GM18502 (cell line): Measurements from ENCODE around the gene PHETA1.
"Not testable (repeated sequence)": the region's sequence is repeated elsewhere in the genome, so short reads cannot be mapped to it uniquely, and the experiment has no call there.

Experiments used
- ATAC-seq: cut with Tn5 transposase; IDR thresholded peaks from one replicate; pipeline ENCODE4 v1.9.1; 2021; ENCODE audit warnings: mild to moderate bottlenecking; ENCODE audit not compliant: unreplicated experiment, poor library complexity

The PHETA1 gene

DNA sequence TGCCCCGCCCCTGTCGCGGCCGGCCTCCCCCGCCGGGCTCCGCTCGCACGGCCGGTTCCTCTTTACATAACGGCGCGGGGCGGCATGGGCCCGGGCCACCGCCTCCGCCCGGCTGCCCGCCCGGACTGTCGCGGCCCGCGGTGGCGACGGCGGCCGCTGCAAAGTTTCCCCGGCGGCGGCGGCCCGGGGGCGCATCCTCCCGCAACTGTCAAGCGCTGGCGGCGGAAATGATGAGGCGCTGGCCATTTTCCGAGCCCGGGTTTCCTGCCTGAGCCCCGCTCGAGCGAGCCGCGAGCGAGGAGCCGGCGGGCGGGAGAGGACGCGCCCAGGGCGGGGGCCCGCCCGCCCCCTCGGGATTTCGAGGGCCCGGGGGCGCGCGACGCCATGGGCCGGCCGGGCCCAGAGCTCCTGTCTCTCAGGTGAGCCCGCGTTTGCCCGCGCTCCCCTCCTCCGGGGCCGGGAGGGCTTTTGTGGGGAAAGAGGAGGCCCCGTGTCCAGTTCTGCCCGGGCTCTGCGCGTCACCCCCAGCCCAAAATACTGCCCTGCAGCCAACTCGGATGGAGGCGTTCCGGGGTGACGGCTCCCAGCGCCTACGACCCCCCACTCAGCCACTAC lies 37.1 kb upstream of the PHETA1 start, which contains the start of gene SH2B3:
Gene SH2B3 (plus strand): TSS at position 65 of the 615 bp plus-strand sequence. CDS start 12,223 bp downstream, outside the sequence.
- peak; percentile 1 for ATAC-seq

DNA sequence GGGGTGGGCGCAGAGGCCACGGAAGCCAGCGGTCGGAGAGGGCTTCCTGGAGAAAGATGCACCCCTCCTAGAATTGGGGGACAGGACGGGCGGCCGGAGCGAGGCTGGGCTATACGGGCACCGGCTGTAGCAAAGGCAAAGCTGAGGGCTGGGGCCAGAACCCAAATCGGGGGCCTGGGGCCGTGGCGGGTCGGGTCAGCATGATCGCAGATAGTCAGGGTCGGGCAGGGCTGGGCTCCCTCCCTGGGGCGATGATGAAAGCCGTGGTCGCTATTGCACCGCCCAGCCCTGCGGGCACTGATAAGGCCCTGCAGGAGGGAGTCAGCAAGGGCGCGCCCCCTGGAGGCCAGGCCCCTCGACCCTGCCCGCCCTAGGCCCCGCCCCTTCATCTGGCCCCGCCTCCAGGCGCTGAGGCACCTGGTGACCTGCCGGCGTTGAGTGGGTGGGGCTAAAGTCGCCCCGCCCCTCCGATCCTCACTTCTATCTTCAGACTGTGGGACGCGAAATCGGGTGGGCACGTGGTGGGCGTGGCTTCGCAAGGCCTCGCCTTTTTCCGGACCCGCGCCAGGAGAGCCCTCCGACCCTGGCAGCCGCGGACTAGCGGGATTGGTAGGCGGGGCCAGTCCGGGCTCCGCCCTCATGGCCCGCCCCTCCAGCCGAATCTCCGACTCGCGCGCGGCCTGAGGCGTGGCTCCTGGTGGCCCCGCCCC lies 36.4 kb upstream of the PHETA1 start:
- ATAC-seq: peak; percentile 57

DNA sequence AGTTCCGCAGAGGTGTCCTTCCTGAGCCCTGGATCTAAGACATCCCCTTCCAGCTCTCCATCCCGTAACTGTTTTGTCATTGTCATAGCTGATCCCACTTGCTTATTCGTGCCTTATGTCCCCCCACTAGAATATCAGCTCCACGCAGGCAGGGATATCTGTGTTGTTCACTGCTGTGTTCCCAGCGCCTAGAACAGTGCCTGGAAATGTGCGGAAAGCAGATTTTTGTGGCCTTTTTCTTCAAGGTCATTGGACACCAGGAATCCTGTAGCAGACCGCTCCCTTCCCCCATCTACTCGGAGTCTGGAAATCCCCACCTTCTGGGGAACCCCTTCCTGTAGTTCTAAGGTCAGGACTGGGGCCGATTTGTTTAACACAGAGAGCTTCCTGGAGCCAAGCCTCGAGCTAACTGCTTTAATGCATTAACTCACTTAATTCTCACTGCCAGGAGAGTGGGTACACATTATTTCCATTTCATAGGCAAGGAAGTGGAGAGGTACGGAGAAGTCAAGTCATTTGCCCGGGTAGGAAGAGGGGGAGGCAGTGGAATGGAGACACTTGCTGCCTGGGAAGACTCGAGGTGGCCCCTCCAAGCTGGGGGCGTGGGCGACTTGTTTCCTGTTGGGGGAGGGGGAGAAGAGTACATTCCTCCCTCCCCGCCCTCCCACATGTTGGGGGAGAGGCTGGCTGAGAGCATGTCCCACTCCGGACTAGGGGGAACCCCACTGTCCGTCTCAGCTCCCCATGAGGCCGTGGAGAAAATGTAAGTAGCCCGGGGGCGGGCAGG lies 35.7 kb upstream of the PHETA1 start:
- ATAC-seq: peak; percentile 3

DNA sequence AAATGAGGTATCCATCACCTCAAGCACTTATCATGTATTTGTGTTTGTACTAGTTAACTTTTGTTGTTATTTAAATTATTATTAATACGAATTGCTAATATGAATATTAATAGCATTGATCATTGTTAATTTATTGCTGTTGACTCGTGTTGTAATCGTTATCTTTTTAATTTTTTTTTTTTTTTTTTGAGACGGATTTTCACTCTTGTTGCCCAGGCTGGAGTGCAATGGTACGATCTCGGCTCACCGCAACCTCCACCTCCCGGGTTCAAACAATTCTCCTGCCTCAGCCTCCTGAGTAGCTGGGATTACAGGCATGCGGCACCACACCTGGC lies 33.6 kb upstream of the PHETA1 start:
- not testable (repeated sequence) for ATAC-seq

DNA sequence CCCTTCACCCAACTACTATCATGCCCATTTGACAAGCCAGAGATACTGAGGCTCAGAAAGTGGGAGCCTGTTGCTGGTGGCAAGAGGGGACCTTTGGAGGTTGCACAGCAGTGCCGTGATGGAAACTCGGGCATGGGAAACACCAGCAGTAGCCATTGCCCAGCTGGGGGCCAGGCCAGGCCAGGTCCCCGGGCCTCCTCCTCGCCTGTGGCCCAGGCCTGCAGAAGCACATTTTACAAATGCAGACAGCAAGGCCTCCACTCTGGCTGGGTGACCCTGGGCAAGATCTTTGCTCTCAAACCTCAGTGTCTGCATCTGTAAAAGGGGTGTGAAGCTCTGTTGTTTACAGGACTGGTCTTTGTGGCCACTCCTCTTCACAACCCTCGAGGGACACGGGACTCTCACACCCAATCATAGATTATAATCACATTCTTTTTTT lies 32.3 kb upstream of the PHETA1 start:
- ATAC-seq: no peak

DNA sequence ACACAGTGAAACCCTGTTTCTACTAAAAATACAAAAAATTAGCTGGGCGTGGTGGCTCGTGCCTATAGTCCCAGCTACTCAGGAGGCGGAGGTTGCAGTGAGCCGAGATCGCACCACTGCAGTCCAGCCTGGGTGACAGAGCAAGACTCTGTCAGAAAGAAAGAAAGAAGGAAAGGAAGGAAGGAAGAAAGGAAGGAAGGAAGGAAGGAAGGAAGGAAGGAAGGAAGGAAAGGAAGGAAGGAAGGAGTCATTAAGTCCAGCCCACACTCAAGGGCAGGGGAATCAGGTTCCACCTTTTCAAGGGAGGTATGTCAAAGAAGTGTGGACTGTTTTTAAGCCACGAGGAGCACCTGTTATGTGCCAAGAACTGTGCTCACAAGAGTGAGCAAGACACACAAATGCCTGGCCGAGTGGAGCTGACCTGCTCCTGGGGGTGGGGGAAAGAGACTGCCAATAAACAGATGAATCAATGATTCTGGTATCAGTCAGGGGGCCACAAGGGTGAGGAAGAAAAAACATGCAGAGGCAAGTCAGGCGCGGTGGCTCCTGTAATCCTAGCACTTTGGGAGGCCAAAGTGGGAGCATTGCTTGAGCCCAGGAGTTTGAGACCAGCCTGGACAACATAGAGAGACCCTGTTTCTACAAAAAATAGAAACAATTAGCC lies 31.0 kb upstream of the PHETA1 start:
- not testable (repeated sequence) for ATAC-seq

DNA sequence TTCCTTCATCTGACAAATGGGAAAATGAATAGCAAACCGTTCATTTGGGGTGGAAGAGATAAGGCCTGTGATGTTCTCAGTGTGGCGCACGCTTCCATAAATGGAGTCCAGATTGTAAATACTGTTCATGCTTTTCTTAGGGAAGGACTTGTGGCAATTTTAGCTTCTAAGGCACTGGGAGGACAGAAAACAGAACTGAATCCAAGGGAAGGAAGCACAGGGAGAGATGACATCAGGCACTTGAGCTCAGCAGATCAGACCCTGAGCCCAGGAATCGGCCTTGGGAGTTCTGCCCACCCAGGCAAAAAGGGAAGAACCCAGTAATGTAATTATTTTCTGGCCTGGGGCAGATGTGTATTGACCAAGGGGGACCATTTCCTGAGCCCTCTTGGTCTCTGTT lies 29.6 kb upstream of the PHETA1 start:
- ATAC-seq: no peak

DNA sequence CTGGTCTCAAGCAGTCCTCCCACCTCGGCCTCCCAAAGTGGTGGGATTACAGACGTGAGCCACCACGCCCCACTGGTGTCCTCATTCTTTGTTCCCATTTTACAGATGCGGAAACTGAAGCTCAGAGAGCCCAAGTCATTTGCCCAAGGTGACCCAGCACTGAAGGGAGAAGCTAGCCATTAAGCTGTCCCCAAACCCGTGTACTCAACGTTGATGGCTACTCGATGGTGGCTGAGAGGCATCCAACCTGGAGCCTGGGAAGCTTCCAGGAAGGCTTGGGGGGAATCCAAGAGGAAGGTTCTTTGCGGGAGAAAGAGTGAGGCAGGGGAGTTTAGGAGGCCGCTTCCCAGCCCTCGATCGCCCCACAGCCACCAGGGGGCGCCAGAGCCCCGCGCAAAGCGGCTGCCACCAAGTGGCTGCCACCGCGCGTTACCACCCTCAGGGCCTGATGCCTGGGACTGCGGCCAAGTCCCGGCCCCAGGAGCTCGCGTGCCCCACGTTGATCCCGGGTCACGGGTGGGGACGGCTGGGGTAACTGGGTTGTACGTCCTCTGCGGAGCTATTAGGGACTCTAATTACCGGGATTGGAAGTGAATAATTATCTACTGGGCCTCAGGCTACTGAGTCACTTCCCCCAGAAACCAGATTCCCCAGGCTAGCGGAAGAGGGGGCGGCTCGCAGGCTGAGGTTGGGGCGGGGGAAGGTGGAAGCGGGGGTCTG lies 28.0 kb upstream of the PHETA1 start:
- ATAC-seq: peak; percentile 64

DNA sequence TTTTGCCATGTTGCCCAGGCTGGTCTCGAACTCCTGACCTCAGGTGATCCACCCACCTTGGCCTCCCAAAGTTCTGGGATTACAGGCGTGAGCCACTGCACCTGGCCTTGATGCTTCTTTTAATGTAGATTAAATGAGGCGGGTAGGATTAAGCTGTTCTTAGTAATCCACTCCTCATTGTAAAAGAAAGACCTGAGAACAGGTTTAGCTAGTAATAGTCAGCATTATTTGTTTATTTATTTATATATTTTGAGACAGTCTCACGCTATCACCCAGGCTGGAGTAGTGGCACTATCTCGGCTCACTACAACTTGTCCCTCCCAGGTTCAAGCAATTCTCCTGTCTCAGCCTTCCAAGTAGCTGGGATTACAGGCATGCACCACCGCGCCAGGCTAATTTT lies 27.4 kb upstream of the PHETA1 start:
- not testable (repeated sequence) for ATAC-seq

DNA sequence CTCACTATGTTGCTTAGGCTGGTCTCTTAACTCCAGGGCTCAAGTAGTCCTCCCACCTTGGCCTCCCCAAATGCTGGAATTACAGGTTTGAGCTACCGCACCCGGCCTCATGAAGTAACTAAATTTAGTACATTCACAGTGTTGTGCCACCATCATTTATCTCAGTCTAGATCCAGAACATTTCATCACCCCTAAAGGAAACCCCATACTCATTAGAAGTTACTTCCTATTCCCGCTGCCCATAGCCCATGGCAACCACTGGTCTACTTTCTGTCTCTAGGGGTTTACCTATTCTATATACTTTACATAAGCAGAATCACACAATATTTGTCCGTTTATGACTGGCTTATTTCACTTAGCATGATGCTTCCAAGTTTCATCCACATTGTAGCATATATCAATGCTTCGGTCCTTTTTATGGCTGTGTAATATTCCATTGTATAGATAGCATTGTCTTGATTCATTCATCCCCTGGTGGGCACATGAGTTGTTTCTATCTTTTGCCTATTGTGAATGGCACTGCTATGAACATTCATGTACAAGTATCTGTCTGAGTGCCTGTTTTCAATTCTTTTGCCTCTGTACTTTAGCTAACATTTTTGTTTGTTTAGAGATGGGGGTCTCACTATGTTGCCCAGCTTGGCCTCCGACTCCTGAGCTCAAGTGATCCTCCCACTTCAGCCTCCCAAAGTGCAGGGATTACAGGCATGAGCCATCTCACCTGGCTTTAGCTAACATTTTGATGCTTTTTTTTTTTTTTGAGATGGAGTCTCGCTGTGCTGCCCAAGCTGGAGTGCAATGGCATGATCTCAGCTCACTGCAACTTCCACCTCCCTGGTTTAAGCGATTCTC lies 26.7 kb upstream of the PHETA1 start:
- ATAC-seq: no peak

DNA sequence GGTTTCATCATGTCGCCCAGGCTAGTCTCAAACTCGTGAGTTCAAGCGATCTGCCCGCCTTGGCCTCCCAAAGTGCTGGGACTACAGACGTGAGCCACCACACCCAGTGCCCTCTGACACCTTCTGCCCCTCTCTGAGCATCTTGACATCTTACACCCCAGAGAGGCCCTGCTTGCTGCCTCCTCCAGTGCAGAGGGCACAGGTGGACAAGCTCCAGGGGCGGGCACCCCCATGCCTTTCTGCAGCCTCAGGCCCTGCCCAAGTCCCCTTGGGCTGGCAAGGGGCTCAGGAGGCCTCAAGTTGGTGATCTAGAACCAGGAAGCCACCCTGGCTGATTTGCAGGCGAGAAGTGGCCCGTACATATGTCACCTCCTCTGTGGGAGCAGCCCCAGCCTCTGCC lies 25.6 kb upstream of the PHETA1 start:
- no peak for ATAC-seq

DNA sequence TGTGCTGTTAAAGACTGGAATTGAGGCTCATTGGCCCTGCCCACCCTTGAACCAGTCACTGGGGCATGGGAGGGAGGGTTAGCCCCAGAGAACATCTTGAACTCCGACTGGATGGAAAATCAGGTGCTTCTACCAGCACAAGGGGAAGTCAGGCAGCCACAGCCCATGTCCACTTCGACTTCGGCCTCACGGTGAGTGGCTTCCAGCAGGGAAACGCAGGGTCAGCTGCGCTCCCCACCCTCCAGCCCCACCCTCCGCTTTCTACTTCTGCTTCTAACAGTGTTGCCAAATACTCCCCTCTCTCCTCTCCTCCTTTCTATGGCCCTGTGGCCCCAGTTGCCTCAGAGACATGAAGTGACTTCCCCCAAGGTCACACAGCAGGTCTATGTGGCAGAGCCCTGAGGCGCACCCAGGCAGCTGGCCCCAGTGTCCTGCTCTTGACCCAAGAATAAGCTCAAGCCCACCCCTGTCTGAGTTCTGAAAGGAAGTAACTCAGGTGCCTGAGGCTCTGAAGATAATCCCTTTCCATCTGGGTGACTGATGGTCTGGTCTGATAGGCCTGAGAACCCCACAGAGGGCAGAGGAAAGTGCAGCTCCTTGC lies 24.9 kb upstream of the PHETA1 start:
- ATAC-seq: no peak

DNA sequence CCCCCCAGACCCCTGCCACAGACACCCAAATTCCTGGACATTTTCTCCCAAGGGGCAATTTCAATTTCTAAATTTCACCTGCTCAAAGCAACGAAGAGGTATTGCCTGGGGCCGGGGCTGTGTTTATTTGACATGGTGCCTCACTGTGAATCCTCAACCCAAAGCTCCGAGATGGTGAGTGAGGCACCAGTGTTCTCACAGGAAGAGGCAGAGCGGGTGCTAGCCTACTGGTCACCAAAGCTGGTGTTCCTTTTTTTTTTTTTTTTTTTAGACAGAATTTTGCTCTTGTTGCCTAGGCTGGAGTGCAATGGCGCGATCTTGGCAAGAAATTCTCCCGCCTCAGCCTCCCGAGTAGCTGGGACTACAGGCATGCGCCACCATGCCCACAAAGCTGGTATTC lies 22.0 kb upstream of the PHETA1 start:
- ATAC-seq: no peak

DNA sequence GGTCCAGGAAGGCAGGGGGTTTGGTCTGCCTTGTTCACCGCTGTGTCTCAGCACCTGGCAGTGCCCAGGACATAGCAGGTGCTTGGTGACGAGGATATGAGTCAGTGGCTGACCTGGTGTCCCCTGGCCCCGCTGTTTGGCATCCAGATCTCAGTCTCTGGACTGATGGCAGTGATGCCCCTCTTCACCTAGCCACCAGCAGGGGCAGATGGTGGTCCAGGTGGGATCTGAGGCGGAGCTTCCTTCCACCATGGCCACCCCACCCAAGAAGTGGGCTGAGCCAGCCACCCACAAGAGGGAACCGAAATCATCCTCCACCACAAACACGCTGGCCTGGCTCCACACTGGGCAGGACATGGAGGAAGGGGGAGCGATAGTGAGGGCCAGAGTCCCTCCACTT lies 20.7 kb upstream of the PHETA1 start:
- ATAC-seq: no peak

DNA sequence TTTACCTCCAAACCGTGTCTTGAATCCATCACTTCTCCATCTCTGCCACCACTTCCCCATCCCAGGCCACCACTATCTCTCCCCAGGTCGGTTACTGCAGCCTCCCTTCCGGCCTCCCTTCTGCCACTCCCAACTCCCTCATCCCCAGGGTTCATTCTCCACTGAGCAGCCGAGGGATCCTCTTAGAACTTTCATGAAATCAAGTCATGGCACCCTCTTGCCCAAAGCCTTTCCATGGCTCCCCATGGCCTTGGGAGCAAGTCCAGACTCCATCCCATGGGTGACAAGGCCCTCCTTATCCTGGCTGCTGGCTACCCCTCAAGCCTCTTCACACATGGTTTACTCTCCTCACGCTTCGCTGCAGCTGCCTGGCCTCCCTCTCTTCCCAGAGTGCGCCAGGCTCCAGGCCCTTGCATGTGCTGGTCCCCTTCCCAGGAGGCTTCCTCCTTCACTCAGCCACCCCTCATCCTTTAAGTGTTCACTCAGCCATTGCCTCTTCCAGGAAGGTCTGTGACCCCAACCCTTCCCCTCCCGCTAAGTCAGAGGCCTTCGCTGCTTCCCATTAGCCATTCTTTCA lies 18.9 kb upstream of the PHETA1 start:
- no peak for ATAC-seq

DNA sequence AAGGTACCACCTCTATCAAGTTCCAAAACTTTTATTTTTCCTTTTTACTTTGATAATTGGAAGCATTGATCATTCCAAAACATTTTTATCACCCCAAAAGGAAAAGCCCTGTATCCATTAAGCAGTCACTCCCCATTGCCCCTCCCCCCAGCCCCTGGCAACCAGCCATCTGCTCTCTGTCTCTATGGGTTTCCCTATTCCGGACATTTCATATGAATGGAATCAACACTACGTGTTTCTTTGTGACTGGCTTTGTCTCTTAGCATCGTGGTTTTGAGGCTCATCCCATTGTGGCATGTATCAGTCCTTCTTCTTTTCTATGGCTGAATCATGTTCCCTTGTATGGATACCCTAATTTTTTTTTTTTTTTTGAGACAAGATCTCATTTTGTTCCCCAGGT lies 18.0 kb upstream of the PHETA1 start:
- no peak for ATAC-seq

DNA sequence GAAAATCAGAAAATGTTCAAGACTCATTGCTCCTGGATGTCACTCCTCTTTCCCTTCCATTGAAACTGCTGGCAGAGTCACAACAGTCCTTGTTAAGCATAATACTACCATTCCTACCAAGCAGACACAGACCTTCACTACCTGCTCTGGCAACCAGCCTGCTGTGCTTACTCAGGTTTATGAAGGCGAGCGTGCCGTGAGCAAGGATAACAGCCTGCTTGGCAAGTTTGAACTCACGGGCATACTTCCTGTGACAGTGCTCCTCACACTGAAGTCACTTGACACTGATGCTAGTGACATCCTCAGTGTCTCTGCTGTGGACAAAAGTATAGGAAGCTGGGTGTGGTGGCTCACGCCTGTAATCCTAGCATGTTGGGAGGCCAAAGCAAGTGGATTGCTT lies 15.7 kb upstream of the PHETA1 start:
- no peak for ATAC-seq

DNA sequence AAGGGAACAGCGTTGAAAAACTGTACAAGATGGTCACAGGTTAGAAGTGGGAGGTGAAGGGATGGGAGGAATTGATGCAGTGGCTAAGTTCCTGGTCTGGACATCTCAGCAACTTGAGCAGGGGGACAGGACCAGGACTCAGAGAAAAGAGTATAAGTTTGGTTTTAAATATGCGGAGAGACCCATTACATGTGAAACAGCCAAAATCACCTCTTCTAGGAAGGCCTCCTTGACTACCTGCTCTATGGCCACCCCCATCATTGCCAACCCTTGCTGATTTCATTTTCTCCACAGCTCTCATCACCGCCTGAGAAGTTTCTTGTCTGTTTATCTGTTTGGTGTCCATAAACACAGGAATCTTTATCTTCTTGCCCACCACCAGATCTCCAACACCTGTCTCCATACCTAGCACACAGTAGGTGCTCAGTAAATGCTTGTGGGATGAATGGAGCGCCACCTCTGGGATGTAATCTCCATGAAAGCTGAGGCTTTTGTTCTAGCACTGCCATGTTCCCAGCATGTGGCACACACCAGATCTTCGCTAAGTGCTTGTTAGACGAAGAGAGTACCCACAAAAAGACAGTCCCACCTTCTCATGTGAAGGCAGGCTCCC lies 11.2 kb upstream of the PHETA1 start:
- ATAC-seq: no peak
